GM18907 (cell line): Measurements from ENCODE around the gene MRM3.
"Not testable (repeated sequence)": the region's sequence is repeated elsewhere in the genome, so short reads cannot be mapped to it uniquely, and the experiment has no call there.

Source experiments
- ATAC-seq: cut with Tn5 transposase; IDR thresholded peaks from one replicate; pipeline ENCODE4 v1.9.1; 2021; ENCODE audit warnings: mild to moderate bottlenecking, moderate library complexity; ENCODE audit not compliant: unreplicated experiment

Gene MRM3

DNA sequence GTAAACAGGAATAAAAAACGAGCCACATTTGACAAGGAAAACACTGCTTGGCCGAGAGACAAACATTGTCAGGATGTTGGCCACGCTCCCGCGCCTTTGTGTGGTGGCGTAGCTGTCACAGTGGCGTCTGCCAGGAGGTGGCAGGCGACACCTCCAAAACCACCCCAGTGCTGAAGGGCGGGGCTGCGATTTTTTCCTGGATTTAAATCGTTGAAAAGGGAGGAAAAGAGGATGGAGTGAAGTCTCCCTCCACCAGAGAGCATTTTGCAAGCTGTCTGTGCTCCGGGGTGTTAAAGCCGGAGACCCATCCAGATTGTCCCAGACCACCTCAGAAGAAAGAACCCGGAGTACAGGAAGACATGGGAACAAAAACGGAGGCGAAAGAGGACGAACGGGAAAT is 12.7 kb downstream of the MRM3 start:
- no peak for ATAC-seq

DNA sequence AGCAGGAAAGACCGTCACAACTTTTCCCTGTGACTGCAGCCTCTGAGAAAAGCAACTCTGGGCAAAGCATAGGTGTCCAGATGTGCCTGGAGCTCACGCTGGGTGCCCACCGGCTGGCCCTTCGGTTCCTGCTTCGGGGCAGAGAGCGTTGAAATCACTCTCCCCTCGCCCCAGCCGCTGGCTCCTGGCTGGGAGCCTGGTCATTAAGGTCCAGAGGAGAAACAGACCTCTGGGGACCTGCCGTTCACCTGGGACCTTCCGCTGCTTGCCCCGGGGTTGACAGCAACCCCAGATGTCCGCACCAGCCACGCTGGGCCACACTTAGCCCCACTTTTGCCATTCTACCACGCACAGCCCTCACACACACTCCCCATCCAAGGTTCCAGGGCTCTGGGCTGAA is 13.1 kb downstream of the MRM3 start:
- no peak for ATAC-seq

DNA sequence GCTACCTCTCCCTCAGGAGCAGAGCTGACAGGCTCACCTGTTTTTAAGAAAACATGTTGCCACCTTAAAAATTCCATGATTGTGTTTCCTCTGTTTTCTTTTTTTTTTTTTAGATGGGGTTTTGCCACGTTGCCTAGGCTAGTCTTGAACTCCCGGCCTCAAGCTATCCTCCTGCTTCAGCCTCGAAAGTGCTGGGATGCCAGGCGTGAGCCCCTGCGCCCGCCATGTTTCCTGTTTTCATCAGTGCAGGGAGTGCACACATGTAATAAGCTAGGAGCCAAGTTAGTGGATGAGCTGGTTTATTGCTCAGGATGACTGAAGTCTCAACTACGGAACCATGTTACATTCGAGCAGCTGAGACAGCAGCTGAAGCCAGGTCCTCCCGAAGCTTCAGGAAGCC is 13.6 kb downstream of the MRM3 start:
- no peak for ATAC-seq

- no peak for ATAC-seq
These were observed 14.5 kb downstream of the MRM3 start for GRCh38 chr17:796609-797008.

DNA sequence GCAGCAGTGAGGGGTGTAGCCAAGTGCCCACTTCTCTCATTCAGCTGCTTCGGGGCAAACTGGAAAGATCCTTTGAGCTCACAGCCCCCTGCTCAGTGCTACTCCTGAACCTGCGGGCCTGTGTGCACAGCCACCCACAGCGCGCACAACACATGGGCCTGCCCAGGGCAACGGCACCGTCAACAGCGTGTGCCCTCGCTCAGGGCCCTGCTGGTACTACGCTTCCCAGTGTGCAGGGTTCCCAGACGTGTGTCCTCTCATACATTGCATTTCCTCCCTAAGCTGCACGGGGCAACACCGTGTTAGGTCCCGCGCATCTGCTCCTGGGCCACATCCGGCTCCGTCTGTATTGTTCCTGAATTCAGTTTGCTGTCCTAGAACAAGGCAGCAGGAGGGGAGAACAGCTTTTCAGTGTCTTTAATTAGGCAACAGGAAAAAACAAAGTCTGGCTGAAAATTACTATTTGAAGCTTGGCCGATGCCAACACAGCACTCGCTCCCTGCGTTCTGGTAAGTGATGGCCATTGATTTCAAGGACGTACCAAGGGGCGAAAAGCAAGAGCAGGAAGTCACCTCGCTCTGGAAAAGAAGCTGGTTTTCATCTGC is 15.2 kb downstream of the MRM3 start:
- no peak for ATAC-seq

- ATAC-seq: no peak
These were observed 16.1 kb downstream of the MRM3 start for GRCh38 chr17:798246-798645.

GRCh38 chr17:799261-799660 is 17.1 kb downstream of the MRM3 start:
- no peak for ATAC-seq

- ATAC-seq: no peak
These were observed 18.5 kb downstream of the MRM3 start for GRCh38 chr17:800446-801242.

DNA sequence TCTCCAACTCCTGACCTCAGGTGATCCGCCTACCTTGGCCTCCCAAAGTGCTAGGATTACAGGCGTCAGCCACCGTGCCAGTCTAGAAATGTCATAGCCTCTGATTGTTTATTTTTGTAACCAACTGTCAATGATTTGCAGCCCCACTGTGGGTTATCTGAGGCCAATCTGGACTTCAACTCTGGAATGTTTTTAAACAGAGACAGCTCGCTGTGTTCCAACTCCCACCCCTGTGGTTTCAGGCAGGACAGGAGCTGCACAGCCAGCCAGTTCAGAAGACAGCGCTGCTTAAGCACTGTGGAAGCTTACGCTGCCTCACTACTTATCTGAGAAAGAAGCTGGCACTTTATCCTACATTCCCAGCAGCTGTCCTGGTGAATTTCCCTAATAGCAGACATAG is 19.5 kb downstream of the MRM3 start:
- ATAC-seq: no peak

- ATAC-seq: no peak
These were observed 20.3 kb downstream of the MRM3 start for GRCh38 chr17:802481-802880.

GRCh38 chr17:802901-803881 is 21.0 kb downstream of the MRM3 start:
- no peak for ATAC-seq

DNA sequence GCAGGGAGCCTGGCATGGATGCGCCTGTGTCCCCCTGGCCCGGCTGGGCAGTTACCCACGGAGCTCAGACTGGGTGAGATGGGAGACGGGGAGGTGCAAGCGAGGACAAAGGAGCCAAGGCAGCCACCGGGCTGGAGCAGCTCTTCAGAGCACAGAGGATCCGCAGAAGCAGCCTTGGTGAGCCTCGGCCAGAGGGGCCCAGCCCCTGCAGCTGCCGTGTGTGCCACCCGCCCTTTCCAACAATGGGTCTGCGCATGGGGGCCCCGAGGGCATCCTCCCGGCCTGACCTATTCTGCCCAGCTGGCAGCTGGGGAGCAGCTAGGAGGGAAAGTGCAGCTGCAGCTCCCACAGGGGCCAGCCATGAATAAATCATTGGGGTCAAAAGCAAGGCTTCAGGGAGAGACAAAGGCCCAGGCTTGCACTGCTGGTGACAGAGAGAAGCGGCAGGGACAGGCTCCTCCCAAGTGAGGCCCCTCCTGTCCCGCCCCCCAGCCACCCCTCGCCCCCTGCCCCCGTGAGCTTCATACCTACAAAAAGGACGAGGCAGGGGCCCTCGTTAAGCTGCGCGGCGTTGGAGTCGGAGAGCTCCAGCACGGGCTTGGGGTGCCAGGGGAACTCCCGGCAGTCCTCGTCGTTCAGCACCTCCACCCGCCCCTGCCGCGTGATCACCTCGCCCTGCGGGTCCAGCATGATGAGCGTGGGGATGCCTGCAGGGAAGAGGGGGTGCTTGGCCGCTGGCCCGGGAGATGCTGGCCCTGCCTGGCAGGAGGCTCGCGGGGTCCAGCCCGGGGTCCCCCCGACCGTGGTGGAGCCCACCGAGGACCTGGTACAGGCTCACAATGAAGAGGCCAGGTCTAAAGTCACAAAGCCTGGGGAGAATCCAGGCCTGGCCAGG is 22.6 kb downstream of the MRM3 start:
- ATAC-seq: no peak

DNA sequence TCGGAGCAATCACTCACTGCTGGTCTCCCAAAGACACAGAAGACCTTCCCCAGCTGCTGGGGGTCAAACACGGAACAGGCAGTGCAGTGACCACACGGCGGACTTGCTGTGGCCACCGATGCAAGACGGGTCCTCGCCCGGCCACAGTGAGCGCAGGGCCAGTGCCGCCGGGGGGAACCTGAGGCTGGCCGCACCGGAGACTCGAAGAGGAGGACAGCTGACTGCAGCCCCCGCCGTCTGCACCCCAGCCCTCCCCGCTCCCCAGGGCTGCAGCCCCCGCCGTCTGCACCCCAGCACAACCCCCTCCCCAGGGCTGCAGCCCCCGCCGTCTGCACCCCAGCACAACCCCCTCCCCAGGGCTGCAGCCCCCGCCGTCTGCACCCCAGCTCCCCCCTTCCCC is 23.7 kb downstream of the MRM3 start:
- ATAC-seq: not testable (repeated sequence)

- no peak for ATAC-seq
These were observed 24.2 kb downstream of the MRM3 start for GRCh38 chr17:806346-806745.

GRCh38 chr17:806781-807522 is 24.8 kb downstream of the MRM3 start:
- ATAC-seq: no peak

DNA sequence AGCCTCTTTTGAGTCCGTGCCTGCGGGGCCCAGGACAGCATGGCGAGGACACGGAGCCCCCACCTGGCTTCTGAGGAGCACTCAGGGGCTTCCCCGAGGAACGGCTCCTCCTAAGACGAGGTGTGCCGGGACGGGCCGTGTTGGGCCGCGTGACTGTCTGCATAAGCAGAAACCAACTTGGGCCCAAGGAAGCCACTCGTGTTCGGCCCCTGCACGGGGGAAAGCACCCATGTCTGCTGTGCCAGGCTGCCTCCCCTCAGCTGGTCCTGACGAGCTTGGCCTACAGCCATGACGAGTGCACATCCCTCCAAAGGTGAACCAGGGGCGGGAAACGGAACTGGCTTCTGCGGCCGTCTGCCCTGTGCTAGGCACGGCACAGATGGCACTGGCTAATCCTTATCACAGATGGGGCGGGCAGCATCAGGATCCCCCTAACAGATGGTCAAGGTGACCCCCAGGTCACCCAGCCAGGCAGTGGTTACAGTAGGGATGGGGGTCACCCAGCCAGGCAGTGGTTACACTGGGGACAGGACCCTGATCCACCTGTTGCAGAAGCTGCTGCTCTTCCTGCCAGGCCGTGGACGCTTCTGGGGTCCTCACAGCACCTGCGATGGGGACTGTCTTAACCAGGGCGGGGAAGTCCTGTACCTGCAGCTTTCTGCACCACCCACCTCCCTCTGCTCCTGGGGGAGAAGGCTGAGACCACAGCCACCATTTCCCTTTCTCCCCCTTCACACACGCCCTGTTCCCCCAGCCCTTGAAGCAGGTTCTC is 25.6 kb downstream of the MRM3 start:
- ATAC-seq: no peak

DNA sequence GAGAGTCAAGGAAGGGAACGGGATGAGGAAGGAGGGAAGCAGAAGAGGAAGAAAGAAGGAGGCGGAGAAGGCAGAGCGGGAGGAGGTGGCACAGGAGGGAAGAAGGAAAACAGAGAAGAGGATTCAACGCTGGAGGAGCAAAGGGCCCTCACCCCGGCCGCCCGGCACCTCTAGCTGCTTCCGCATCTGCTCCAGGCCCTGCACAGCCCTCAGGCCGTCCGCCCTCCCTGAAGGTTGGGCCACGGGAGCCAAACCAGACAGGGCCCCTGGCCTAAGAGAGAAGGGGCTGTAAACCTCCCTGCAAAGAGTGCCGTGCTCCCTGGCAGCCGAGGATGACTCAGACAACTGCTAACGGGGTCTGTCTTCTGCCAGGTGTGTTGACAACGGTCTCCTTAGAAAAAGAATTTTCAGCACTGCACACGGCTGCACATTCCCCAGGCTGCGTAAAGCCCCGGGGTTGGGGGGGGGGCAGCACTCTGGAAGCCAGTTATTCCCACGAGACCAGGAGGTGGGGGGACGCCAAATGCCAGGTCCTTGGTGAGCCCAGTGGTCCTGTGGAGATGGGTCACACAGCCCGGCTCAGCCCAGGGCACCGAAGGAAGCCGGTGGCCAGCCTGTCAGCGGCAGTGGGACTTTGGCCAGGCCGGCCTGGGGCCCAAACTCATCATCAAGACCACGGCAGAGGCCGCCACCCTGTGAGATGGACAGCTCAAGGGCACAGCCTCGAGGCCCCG is 29.1 kb downstream of the MRM3 start:
- no peak for ATAC-seq

GRCh38 chr17:812638-813204 is 30.6 kb downstream of the MRM3 start:
- ATAC-seq: no peak
